Mammary epithelial cell (primary cell): ENCODE data around the gene ERGIC1.

Experiments
- CTCF ChIP-seq, 2 donors: IDR thresholded peaks in 1 of 2; conservative IDR thresholded peaks in 1 of 2; 2 replicates each; pipeline ENCODE4 v1.5.1; 2011 to 2012; ENCODE audit warnings: inconsistent platforms in 2 of 2, low read length in 2 of 2, mild to moderate bottlenecking in 2 of 2, control low read depth in 1 of 2, low read depth in 1 of 2; ENCODE audit not compliant: insufficient read depth in 1 of 2; ENCODE audit errors: extremely low read depth in 1 of 2
- EZH2 ChIP-seq: IDR thresholded peaks from 2 replicates; pipeline ENCODE4 v1.6.1; 2012; ENCODE audit warnings: low read length, inconsistent platforms, borderline replicate concordance

- TF ChIP-seq CTCF (conservative IDR thresholded peaks at IDR 0.05 in 1 of 2, IDR thresholded peaks at IDR 0.05 in 1 of 2; ENCODE audit: extremely low read depth in 1 of 2, insufficient read depth in 1 of 2, low read depth in 1 of 2, low read length in 2 of 2) (no peak), EZH2 (no peak)
Observed at GRCh38 chr5:172957458-172957857, 123.4 kb downstream of the ERGIC1 start.
